ENCODE measurements around the gene TLE2. TPM values are rescaled to one million over a fixed set of nuclear protein-coding genes. Genes with fewer than 3 reads are reported as not detected.

Gene TLE2
- total RNA-seq, 1 experiment from 2014 or later: 35.6 TPM

- intact Hi-C loops (cut with micrococcal nuclease): no loop called here
- Histone ChIP-seq H3K4me3 (replicated peaks in 1 of 2; ENCODE audit: low read depth in 1 of 2, low read length in 2 of 2) (no peak overlapping the region), H3K27me3 (ENCODE audit: insufficient read depth, low read length) (no peaks in the 10 kb centered on the region), H2AFZ (ENCODE audit: low read depth, low read length, poor library complexity, severe bottlenecking) (no peak overlapping the region), H3K9me2 (ENCODE audit: insufficient read depth) (no peaks in the 10 kb centered on the region), H3K36me3 (ENCODE audit: control insufficient read depth in 1 of 2, insufficient read depth in 2 of 2, low read length in 2 of 2) (no peaks in the 10 kb centered on the region), H3K27ac (ENCODE audit: low read depth, low read length) (no peak overlapping the region), H3K4me2 (ENCODE audit: low read length) (no peak overlapping the region), H3K9ac (ENCODE audit: low read length) (no peak overlapping the region), H4K20me1 (ENCODE audit: insufficient read depth) (no peaks in the 10 kb centered on the region), H3K4me1 (ENCODE audit: control insufficient read depth in 1 of 2, insufficient read depth in 2 of 2, low read length in 2 of 2) (peaks cover 4 to 5% of the 10 kb centered on the region in 2 experiments; a peak in 3 of 4 replicates), H3K79me2 (ENCODE audit: insufficient read depth, low read length) (no peaks in the 10 kb centered on the region), H3K9me3 (ENCODE audit: control insufficient read depth in 1 of 2, insufficient read depth in 1 of 2, low read depth in 1 of 2, low read length in 2 of 2) (no peaks in the 10 kb centered on the region)
- ChIA-PET CTCF (interaction anchor here (3.3 kb wide), 1 partner anchor 17 kb away, joined by 11 read pairs; no protein-coding TSS in a partner anchor), POLR2A (no interaction called here), RAD21 (ENCODE audit: low non-redundant PET in 1 of 2, low total read pairs in 2 of 2, uncharacterized antibody in 2 of 2, unreplicated experiment in 2 of 2) (no interaction called here)
- TF ChIP-seq, protein P1, sequence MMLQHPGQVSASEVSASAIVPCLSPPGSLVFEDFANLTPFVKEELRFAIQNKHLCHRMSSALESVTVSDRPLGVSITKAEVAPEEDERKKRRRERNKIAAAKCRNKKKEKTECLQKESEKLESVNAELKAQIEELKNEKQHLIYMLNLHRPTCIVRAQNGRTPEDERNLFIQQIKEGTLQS (IDR thresholded peaks at IDR 0.05): no peak
- TF ChIP-seq EZH2 (IDR thresholded peaks at IDR 0.05): no peak
- TF ChIP-seq, protein P2, sequence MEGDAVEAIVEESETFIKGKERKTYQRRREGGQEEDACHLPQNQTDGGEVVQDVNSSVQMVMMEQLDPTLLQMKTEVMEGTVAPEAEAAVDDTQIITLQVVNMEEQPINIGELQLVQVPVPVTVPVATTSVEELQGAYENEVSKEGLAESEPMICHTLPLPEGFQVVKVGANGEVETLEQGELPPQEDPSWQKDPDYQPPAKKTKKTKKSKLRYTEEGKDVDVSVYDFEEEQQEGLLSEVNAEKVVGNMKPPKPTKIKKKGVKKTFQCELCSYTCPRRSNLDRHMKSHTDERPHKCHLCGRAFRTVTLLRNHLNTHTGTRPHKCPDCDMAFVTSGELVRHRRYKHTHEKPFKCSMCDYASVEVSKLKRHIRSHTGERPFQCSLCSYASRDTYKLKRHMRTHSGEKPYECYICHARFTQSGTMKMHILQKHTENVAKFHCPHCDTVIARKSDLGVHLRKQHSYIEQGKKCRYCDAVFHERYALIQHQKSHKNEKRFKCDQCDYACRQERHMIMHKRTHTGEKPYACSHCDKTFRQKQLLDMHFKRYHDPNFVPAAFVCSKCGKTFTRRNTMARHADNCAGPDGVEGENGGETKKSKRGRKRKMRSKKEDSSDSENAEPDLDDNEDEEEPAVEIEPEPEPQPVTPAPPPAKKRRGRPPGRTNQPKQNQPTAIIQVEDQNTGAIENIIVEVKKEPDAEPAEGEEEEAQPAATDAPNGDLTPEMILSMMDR (IDR thresholded peaks at IDR 0.05 in 2 of 3, conservative IDR thresholded peaks at IDR 0.05 in 1 of 3; ENCODE audit: borderline replicate concordance in 1 of 3, insufficient read depth in 1 of 3, low read depth in 2 of 3, low read length in 2 of 3): no peak
- no peak for TF ChIP-seq FOSL1 (IDR thresholded peaks at IDR 0.05; ENCODE audit: low read depth)
- no peak for ATAC-seq
- DNase-seq (ENCODE audit: low read depth, low spot score): no peak
- no TSS peak for BruUV-seq (replicated peaks)
These were observed 61.1 kb downstream of the TLE2 start for GRCh38 chr19:2967972-2968371.

GRCh38 chr19:2964874-2965273 lies 64.2 kb downstream of the TLE2 start:
- H4K20me1 ChIP-seq (ENCODE audit: insufficient read depth): no peaks in the 10 kb centered on the region
- H3K9me2 ChIP-seq (ENCODE audit: insufficient read depth): no peaks in the 10 kb centered on the region
- intact Hi-C loops (cut with micrococcal nuclease): no loop called here
- no peak overlapping the region for H3K4me3 ChIP-seq (replicated peaks in 1 of 2; ENCODE audit: low read depth in 1 of 2, low read length in 2 of 2)
- H3K4me2 ChIP-seq (ENCODE audit: low read length): no peak overlapping the region
- no peaks in the 10 kb centered on the region for H3K27me3 ChIP-seq (ENCODE audit: insufficient read depth, low read length)
- DNase-seq (ENCODE audit: low read depth, low spot score) (no peak), ATAC-seq (no peak)
- no peak overlapping the region for H3K9ac ChIP-seq (ENCODE audit: low read length)
- no peaks in the 10 kb centered on the region for H3K36me3 ChIP-seq (ENCODE audit: control insufficient read depth in 1 of 2, insufficient read depth in 2 of 2, low read length in 2 of 2)
- no peaks in the 10 kb centered on the region for H3K9me3 ChIP-seq (ENCODE audit: control insufficient read depth in 1 of 2, insufficient read depth in 1 of 2, low read depth in 1 of 2, low read length in 2 of 2)
- H3K27ac ChIP-seq (ENCODE audit: low read depth, low read length): no peak overlapping the region
- H3K4me1 ChIP-seq (ENCODE audit: control insufficient read depth in 1 of 2, insufficient read depth in 2 of 2, low read length in 2 of 2): no peaks in the 10 kb centered on the region; a peak in 1 of 4 replicates
- RAD21 ChIA-PET (ENCODE audit: low non-redundant PET in 1 of 2, low total read pairs in 2 of 2, uncharacterized antibody in 2 of 2, unreplicated experiment in 2 of 2): interaction anchor here in 1 of 2 experiments (0.6 to 0.7 kb wide), 2 partner anchors 8 to 166 kb away, joined by 5 to 7 read pairs; no protein-coding TSS in a partner anchor
- CTCF ChIA-PET: interaction anchor here (0.8 to 1.4 kb wide), 2 partner anchors 14 to 139 kb away, joined by 4 read pairs; no protein-coding TSS in a partner anchor
- no peaks in the 10 kb centered on the region for H3K79me2 ChIP-seq (ENCODE audit: insufficient read depth, low read length)
- no peak overlapping the region for H2AFZ ChIP-seq (ENCODE audit: low read depth, low read length, poor library complexity, severe bottlenecking)
- POLR2A ChIA-PET: interaction anchor here (1.2 kb wide), 1 partner anchor 12 kb away, joined by 5 read pairs; the partner anchor contains the start of gene TLE6
- no TSS peak for BruUV-seq (replicated peaks)
- TF ChIP-seq, protein P3, sequence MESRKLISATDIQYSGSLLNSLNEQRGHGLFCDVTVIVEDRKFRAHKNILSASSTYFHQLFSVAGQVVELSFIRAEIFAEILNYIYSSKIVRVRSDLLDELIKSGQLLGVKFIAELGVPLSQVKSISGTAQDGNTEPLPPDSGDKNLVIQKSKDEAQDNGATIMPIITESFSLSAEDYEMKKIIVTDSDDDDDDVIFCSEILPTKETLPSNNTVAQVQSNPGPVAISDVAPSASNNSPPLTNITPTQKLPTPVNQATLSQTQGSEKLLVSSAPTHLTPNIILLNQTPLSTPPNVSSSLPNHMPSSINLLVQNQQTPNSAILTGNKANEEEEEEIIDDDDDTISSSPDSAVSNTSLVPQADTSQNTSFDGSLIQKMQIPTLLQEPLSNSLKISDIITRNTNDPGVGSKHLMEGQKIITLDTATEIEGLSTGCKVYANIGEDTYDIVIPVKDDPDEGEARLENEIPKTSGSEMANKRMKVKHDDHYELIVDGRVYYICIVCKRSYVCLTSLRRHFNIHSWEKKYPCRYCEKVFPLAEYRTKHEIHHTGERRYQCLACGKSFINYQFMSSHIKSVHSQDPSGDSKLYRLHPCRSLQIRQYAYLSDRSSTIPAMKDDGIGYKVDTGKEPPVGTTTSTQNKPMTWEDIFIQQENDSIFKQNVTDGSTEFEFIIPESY (IDR thresholded peaks at IDR 0.05; ENCODE audit: extremely low read depth, insufficient replicate concordance, low read length): no peak
- TF ChIP-seq MAX (IDR thresholded peaks at IDR 0.05) (no peak), CEBPB (IDR thresholded peaks at IDR 0.05; ENCODE audit: low read depth) (no peak), ELF1 (IDR thresholded peaks at IDR 0.05; ENCODE audit: borderline replicate concordance, low read depth) (no peak), ZNF274 (IDR thresholded peaks at IDR 0.05; ENCODE audit: low read depth, low read length) (no peak), CBX3 (IDR thresholded peaks at IDR 0.05; ENCODE audit: low read depth) (no peak), SRF (IDR thresholded peaks at IDR 0.05; ENCODE audit: low read depth) (no peak), TCF7L2 (IDR thresholded peaks at IDR 0.05; ENCODE audit: borderline replicate concordance, extremely low read depth, insufficient read depth, insufficient read length) (no peak)
- TF ChIP-seq, protein P2 (IDR thresholded peaks at IDR 0.05 in 2 of 3, conservative IDR thresholded peaks at IDR 0.05 in 1 of 3; ENCODE audit: borderline replicate concordance in 1 of 3, insufficient read depth in 1 of 3, low read depth in 2 of 3, low read length in 2 of 3): no peak

Measured in HCT116 (cell line).